GM12878 (cell line): ENCODE results near the gene AOPEP. TPM values are rescaled to one million over a fixed set of nuclear protein-coding genes. Genes with fewer than 3 reads are reported as not detected.

Source experiments
- ATAC-seq: fragments of 200-7000 bp; cut with Tn5 transposase; 3 replicates; pipeline ENCODE4 v1.9.1; 2020; ENCODE audit warnings: mild to moderate bottlenecking, moderate library complexity
- BruUV-seq: library from RNA; stranded (reverse); fragments of 400-500 nt; replicated peaks from 2 replicates; lab custom pipeline; 2021; lab: Mats Ljungman, UMichigan
- CTCF ChIA-PET: fragments of 300-600 bp; sonication (Branson Sonifier 250); formaldehyde crosslinking; extraction: SDS; loops from one replicate; lab custom pipeline; 2021; ENCODE audit warnings: inconsistent platforms; lab: Yijun Ruan, JAX
- POLR2A ChIA-PET: fragments of 350-600 bp; formaldehyde crosslinking; extraction: SDS; loops from one replicate; lab custom pipeline; 2021; ENCODE audit warnings: inconsistent platforms; lab: Charles Lee
- RAD21 ChIA-PET: fragments of 300-600 bp; sonication (Branson Sonifier 250); formaldehyde crosslinking; loops from one replicate; lab custom pipeline; 2023; ENCODE audit warnings: antibody characterized with exemption; ENCODE audit not compliant: unreplicated experiment; lab: Charles Lee
- SMC1A ChIA-PET: fragments of 300-600 bp; sonication (Branson Sonifier 250); formaldehyde crosslinking; loops from one replicate; lab custom pipeline; 2023; ENCODE audit not compliant: unreplicated experiment, uncharacterized antibody; lab: Charles Lee
- DNase-seq: peaks from one replicate; pipeline ENCODE4 v3.0.0-alpha.2; 2011; ENCODE audit warnings: low read depth, low spot score
- FAIRE-seq: peaks from 3 replicates; lab custom pipeline; 2011; peaks lifted over from hg19 to GRCh38; lab: Jason Lieb, UNC
- H2AFZ ChIP-seq: 2 replicates; pipeline ENCODE4 v1.6.0; 2011; ENCODE audit warnings: low read depth, low read length, control low read depth; ENCODE audit not compliant: control insufficient read depth
- H3K27ac ChIP-seq: 2 replicates; pipeline ENCODE4 v1.5.1; 2011; ENCODE audit warnings: control low read depth; ENCODE audit not compliant: control insufficient read depth, insufficient read depth
- H3K27me3 ChIP-seq, 2 experiments: replicated peaks in 1 of 2; 2 replicates each; pipeline versions ENCODE4 v1.6.0 to v1.6.1; 2011; ENCODE audit warnings: low read length in 1 of 2; ENCODE audit not compliant: control insufficient read depth in 2 of 2, insufficient read depth in 2 of 2
- H3K36me3 ChIP-seq, 2 experiments: 2 replicates each; pipeline ENCODE4 v1.5.1; 2011; ENCODE audit warnings: low read length in 1 of 2; ENCODE audit not compliant: control insufficient read depth in 2 of 2, insufficient read depth in 2 of 2
- H3K4me1 ChIP-seq: 2 replicates; pipeline ENCODE4 v1.6.1; 2011; ENCODE audit warnings: mild to moderate bottlenecking, low read length, moderate library complexity, mixed read lengths; ENCODE audit not compliant: control insufficient read depth, insufficient read depth
- H3K4me2 ChIP-seq: 2 replicates; pipeline ENCODE4 v1.6.0; 2011; ENCODE audit warnings: control low read depth; ENCODE audit not compliant: control insufficient read depth, insufficient read depth
- H3K4me3 ChIP-seq: fragments of 200-600 bp; sonication (generic); 2 replicates; pipeline ENCODE4 v1.5.1; 2016
- H3K79me2 ChIP-seq: 2 replicates; pipeline ENCODE4 v1.6.0; 2011; ENCODE audit warnings: low read length; ENCODE audit not compliant: control insufficient read depth, insufficient read depth
- H3K9ac ChIP-seq: 2 replicates; pipeline ENCODE4 v1.8.0; 2011; ENCODE audit warnings: low read length, control low read depth, mixed read lengths; ENCODE audit not compliant: control insufficient read depth, insufficient read depth
- H3K9me3 ChIP-seq: replicated peaks from 3 replicates; pipeline ENCODE4 v1.5.1; 2011; ENCODE audit warnings: mild to moderate bottlenecking, low read length; ENCODE audit not compliant: control insufficient read depth, insufficient read depth
- H4K20me1 ChIP-seq: 2 replicates; pipeline ENCODE4 v1.6.0; 2011; ENCODE audit not compliant: control insufficient read depth, insufficient read depth
- ATF7 ChIP-seq: fragments of 450-650 bp; IDR thresholded peaks from 2 replicates; pipeline ENCODE4 v1.6.1; 2016; ENCODE audit warnings: low read depth, mild to moderate bottlenecking
- BRCA1 ChIP-seq: IDR thresholded peaks from 2 replicates; pipeline ENCODE4 v1.6.1; 2011; ENCODE audit warnings: low read depth, low read length, improper control_type of control experiment
- CBX5 ChIP-seq: sonication (generic); IDR thresholded peaks from 2 replicates; pipeline ENCODE4 v1.6.1; 2016; ENCODE audit warnings: low read depth, moderate library complexity, mild to moderate bottlenecking, inconsistent platforms
- EZH2 ChIP-seq: IDR thresholded peaks from 2 replicates; pipeline ENCODE4 v1.6.1; 2012; ENCODE audit warnings: low read depth, mild to moderate bottlenecking, control low read depth, inconsistent platforms, low read length, borderline replicate concordance; ENCODE audit not compliant: control insufficient read depth
- LARP7 ChIP-seq: fragments of 450-650 bp; IDR thresholded peaks from 2 replicates; pipeline ENCODE4 v1.6.1; 2017; ENCODE audit warnings: mild to moderate bottlenecking
- MTA2 ChIP-seq: fragments of 450-650 bp; IDR thresholded peaks from 2 replicates; pipeline ENCODE4 v1.6.1; 2016; ENCODE audit warnings: low read depth, mild to moderate bottlenecking, moderate library complexity
- MTA3 ChIP-seq: IDR thresholded peaks from 2 replicates; pipeline ENCODE4 v1.6.1; 2012; ENCODE audit warnings: low read length, inconsistent platforms, borderline replicate concordance
- NFIC ChIP-seq: IDR thresholded peaks from 2 replicates; pipeline ENCODE4 v1.6.1; 2012; ENCODE audit warnings: low read depth, mild to moderate bottlenecking, inconsistent platforms, low read length, moderate library complexity
- PAX5 ChIP-seq: IDR thresholded peaks from 2 replicates; pipeline ENCODE4 v1.6.1; 2011; ENCODE audit warnings: low read depth, low read length, borderline replicate concordance
- RCOR1 ChIP-seq: conservative IDR thresholded peaks from 2 replicates; pipeline ENCODE4 v1.6.1; 2012; ENCODE audit warnings: low read depth, low read length, improper control_type of control experiment
- RFX5 ChIP-seq: IDR thresholded peaks from 2 replicates; pipeline ENCODE4 v1.6.1; 2011; ENCODE audit warnings: low read depth, low read length, improper control_type of control experiment
- RUNX3 ChIP-seq: IDR thresholded peaks from 2 replicates; pipeline ENCODE4 v1.6.1; 2012; ENCODE audit warnings: low read length, inconsistent platforms
- SP1 ChIP-seq: IDR thresholded peaks from one replicate; pipeline ENCODE4 v1.6.1; 2011; ENCODE audit warnings: low read depth, low read length
- WGBS: methylation state at CpG from one replicate; pipeline ENCODE4 v1.1.6; 2016; ENCODE audit warnings: low lambda C conversion rate; ENCODE audit not compliant: insufficient replicate concordance, insufficient coverage; ENCODE audit errors: missing lambda C conversion rate; 5-methylcytosine and 5-hydroxymethylcytosine counted together
- in situ Hi-C: fragments of 300-500 bp; cut with MboI; formaldehyde crosslinking; loops from 9 replicates; pipeline ENCODE4 v1.14.3; 2018; ENCODE audit warnings: mixed read lengths
- intact Hi-C: fragments of 100-400 bp; cut with micrococcal nuclease; formaldehyde crosslinking; loops from one replicate; pipeline ENCODE4 v1.14.2; 2022; ENCODE audit not compliant: unreplicated experiment
- polyA plus RNA-seq, 11 experiments: library from polyadenylated mRNA; depleted of rRNA in 4 of 11; unstranded in 6 of 11; stranded (reverse) in 5 of 11; fragments of >200 nt; fragmentation: Nextera tagmentation in 4 of 11; fragmentation: Illumina TruSeq in 1 of 11; extraction: Ambion mirVana in 4 of 11; extraction: Trizol in 1 of 11; gene quantifications; 1 replicate in 1 of 11; 2 replicates in 10 of 11; pipeline versions ENCODE4 v1.2.1 to v1.2.3, GENCODE V29; 2011 to 2016; ENCODE audit warnings: inconsistent platforms in 2 of 11, missing spikeins in 2 of 11, low read depth in 1 of 11
- total RNA-seq, 4 experiments: library from RNA; depleted of rRNA in 3 of 4; stranded (reverse); fragments of >200 nt in 3 of 4; fragmentation: Illumina TruSeq in 1 of 4; extraction: Trizol in 1 of 4; gene quantifications; 2 replicates each; pipeline versions ENCODE4 v1.2.1 to v1.2.3, GENCODE V29; 2013 to 2021
- TF ChIP-seq, protein P1 (sequence below): fragments of 450-650 bp; conservative IDR thresholded peaks from 2 replicates; pipeline ENCODE4 v1.6.1; 2017; ENCODE audit warnings: mild to moderate bottlenecking, moderate library complexity

The AOPEP gene
- total and polyA plus RNA-seq, 10 of the 15 experiments (the other 5 are each of a cell fraction or from before 2014, with no cell fraction given), result 2.3 to 16.9 (median 10.1) TPM

DNA sequence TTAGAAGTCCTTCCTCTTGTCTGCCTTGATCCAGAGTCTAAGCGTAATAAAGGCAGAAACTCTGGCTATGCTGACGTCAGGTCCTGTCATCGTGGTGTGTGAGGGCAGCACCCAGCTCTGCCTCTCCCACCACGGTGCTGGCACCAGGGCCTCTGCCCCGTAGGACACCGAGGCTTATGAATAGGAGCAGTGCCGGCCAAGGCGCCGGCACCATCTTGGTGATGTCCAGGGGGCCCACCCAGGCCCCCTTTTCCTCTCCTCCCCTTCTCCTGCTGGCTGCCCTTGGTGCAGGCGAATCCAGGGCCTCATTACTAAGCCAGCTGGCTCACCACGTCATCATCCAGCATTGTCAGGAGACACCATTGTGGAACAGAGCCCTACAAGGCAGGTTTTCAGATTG, 338.7 kb downstream of the AOPEP start:
- DNase-seq (no peak), FAIRE-seq (no peak), ATAC-seq (no peak)
- TF ChIP-seq, protein P1, sequence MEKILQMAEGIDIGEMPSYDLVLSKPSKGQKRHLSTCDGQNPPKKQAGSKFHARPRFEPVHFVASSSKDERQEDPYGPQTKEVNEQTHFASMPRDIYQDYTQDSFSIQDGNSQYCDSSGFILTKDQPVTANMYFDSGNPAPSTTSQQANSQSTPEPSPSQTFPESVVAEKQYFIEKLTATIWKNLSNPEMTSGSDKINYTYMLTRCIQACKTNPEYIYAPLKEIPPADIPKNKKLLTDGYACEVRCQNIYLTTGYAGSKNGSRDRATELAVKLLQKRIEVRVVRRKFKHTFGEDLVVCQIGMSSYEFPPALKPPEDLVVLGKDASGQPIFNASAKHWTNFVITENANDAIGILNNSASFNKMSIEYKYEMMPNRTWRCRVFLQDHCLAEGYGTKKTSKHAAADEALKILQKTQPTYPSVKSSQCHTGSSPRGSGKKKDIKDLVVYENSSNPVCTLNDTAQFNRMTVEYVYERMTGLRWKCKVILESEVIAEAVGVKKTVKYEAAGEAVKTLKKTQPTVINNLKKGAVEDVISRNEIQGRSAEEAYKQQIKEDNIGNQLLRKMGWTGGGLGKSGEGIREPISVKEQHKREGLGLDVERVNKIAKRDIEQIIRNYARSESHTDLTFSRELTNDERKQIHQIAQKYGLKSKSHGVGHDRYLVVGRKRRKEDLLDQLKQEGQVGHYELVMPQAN, result no peak
- TF ChIP-seq RFX5, result no peak
- no peak for TF ChIP-seq MTA2
- no peak for TF ChIP-seq LARP7
- no peak for TF ChIP-seq ATF7
- TF ChIP-seq PAX5, result no peak
- TF ChIP-seq BRCA1, result no peak
- TF ChIP-seq MTA3, result no peak
- TF ChIP-seq NFIC, result no peak
- TF ChIP-seq CBX5, result no peak
- no peak for TF ChIP-seq RUNX3
- TF ChIP-seq EZH2, result no peak
- TF ChIP-seq RCOR1, result no peak
- TF ChIP-seq SP1, result no peak
- no peaks in the 10 kb centered on the region for H3K79me2 ChIP-seq
- H3K4me2 ChIP-seq, result no peak overlapping the region
- no peaks in the 10 kb centered on the region for H3K4me1 ChIP-seq
- H2AFZ ChIP-seq, result no peak overlapping the region
- no peaks in the 10 kb centered on the region for H4K20me1 ChIP-seq
- in situ Hi-C loops (no loop called here), intact Hi-C loops (no loop called here)
- ChIA-PET POLR2A (no interaction called here), RAD21 (no interaction called here), CTCF (interaction anchor here (0.7 to 1.2 kb wide), 2 partner anchors 18 to 127 kb away, joined by 3 read pairs; no protein-coding TSS in a partner anchor), SMC1A (interaction anchor here (1.1 kb wide), 1 partner anchor 103 kb away, joined by 3 read pairs; no protein-coding TSS in a partner anchor)
- H3K27ac ChIP-seq, result no peak overlapping the region
- peaks cover 4 to 7% of the 10 kb centered on the region in 2 experiments; a peak in 2 of 4 replicates for H3K36me3 ChIP-seq
- no peaks in the 10 kb centered on the region for H3K27me3 ChIP-seq
- H3K9ac ChIP-seq, result no peak overlapping the region
- H3K4me3 ChIP-seq, result no peak overlapping the region
- no peaks in the 10 kb centered on the region for H3K9me3 ChIP-seq
- BruUV-seq, result no TSS peak
- 97% methylated on average over 8 of the region's 11 CpGs for WGBS
